ENCODE results near the gene DPEP3.

The DPEP3 gene

DNA sequence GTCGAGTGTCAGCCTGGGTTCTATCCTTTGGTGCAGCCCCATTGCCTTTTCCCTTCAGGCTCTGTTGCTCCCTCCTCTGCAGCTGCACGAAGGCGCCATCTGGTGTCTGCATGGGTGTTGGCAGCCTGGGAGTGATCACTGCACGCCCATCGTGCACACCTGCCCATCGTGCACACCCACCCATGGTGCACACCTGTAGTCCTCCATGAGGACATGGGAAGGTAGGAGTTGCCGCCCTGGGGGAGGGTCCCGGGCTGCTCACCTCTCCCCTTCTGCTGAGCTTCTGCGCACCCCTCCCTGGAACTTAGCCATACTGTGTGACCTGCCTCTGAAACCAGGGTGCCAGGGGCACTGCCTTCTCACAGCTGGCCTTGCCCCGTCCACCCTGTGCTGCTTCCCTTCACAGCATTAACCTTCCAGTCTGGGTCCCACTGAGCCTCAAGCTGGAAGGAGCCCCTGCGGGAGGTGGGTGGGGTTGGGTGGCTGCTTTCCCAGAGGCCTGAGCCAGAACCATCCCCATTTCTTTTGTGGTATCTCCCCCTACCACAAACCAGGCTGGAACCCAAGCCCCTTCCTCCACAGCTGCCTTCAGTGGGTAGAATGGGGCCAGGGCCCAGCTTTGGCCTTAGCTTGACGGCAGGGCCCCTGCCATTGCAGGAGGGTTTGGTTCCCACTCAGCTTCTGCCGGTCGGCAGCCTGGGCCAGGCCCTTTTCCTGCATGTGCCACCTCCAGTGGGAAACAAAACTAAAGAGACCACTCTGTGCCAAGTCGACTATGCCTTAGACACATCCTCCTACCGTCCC is 51.5 kb downstream of the DPEP3 start:
- no peak for DNase-seq

DNA sequence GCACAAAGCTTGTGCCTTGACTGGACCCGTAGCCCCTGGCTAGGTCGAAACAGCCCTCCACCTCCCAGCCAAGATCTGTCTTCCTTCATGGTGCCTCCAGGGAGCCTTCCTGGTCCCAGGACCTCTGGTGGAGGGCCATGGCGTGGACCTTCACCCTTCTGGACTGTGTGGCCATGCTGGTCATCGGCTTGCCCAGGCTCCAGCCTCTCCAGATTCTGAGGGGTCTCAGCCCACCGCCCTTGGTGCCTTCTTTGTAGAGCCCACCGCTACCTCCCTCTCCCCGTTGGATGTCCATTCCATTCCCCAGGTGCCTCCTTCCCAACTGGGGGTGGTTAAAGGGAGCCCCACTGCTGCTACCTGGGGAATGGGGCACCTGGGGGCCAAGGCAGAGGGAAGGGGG is 52.2 kb downstream of the DPEP3 start:
- no peak for DNase-seq

DNA sequence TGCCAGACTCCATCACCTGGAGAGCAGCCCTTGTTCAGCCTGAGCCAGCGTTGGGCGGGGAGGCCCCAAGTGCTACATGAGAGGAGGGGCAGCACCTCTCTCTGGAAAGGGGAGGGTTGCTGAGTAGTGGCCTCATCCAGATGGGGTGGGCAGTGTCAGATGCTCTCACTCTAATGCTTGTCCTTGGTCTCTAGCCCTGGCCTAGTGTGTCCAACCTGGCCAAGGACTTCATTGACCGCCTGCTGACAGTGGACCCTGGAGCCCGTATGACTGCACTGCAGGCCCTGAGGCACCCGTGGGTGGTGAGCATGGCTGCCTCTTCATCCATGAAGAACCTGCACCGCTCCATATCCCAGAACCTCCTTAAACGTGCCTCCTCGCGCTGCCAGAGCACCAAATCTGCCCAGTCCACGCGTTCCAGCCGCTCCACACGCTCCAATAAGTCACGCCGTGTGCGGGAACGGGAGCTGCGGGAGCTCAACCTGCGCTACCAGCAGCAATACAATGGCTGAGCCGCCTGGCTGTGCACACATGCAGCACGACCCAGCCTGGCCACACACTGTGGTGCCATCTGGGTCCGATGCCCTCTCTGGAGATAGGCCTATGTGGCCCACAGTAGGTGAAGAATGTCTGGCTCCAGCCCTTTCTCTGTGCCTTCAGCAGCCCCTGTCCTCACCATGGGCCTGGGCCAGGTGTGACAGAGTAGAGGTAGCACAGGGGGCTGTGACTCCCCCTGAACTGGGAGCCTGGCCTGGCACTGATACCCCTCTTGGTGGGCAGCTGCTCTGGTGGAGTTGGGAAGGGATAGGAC is 53.0 kb downstream of the DPEP3 start:
- no peak for DNase-seq

DNA sequence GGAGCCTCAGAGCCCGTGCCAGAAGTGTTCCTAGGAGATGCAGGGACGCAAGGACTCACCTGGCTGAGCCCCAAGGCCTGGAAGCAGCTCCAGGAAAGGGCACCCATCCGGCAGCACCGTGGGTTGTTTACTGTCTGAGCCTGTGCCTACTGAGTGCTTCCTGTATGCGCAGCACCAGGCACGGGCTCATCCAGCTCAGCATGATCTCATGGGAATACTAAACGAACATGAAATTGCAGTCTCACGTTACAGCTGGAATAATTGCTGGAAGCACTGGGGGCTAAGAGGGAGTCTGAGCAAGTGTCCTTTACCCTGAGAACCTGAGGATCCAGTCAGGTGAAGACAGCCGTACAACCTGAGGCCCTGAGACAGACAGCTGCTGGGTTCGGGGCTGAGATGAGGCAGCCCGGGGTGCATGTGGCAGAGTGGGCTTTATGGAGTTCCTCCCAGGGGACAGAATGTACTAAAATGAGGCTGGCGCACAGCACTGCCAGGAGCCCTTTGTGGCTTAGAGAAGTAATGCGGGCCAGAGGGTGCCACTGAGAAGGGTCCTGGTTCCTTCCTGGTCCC is 54.0 kb downstream of the DPEP3 start:
- DNase-seq: no peak
